C4-2B (cell line): ENCODE data around the gene ACOT7.

Experiments used
- ZFX ChIP-seq: fragments of 450-650 bp; IDR thresholded peaks from 2 replicates; pipeline ENCODE4 v1.6.1; 2017
- TF ChIP-seq, protein P1 (sequence below): fragments of 450-650 bp; conservative IDR thresholded peaks from 2 replicates; pipeline ENCODE4 v1.5.1; 2017; ENCODE audit warnings: mild to moderate bottlenecking

DNA sequence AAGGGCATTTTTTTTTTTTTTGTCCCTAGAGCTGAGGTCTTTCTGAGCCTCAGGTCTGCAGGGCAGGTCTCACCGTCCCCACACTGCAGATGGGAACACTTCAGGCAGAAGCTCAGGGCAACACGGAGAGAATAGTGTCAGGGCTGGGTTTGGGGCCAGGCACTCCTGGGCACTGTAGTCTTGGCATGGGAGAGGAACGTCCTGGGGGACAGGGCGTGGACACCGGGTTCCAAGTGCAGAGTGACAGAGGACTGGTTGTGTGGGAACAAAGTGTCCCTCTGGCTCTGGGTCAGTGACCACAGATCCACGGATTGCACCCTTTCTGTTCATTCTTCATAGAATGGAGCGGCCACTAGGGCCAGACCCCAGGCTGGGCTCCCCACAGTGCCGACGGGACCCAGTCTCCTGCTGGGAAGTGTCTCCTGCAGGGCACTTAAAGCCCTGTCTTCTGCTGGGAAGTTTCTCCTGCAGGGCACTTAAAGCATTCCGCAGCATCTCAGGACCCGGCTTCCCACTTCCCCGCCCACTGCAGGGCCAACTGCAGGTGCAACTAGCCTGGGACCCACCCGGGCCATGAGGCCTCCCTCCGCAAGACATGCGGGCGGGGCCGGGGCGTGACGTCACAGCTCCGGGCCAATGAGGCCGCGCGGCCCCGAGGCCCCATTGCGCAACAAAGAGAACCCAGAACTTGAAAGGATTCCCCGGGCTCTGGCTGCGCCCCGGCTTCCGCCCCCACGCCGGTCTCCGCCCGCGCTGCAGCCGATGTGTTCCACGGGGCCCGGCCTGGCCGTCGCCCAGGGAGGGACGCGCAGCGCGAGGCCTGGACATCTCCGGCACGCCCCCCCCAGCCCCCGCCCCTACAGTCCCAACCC lies 133.8 kb downstream of the ACOT7 start:
- TF ChIP-seq, protein P1, sequence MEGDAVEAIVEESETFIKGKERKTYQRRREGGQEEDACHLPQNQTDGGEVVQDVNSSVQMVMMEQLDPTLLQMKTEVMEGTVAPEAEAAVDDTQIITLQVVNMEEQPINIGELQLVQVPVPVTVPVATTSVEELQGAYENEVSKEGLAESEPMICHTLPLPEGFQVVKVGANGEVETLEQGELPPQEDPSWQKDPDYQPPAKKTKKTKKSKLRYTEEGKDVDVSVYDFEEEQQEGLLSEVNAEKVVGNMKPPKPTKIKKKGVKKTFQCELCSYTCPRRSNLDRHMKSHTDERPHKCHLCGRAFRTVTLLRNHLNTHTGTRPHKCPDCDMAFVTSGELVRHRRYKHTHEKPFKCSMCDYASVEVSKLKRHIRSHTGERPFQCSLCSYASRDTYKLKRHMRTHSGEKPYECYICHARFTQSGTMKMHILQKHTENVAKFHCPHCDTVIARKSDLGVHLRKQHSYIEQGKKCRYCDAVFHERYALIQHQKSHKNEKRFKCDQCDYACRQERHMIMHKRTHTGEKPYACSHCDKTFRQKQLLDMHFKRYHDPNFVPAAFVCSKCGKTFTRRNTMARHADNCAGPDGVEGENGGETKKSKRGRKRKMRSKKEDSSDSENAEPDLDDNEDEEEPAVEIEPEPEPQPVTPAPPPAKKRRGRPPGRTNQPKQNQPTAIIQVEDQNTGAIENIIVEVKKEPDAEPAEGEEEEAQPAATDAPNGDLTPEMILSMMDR: no peak
- TF ChIP-seq ZFX: no peak
